ENCODE measurements around the gene HPS5.

- TF ChIP-seq, protein P1, sequence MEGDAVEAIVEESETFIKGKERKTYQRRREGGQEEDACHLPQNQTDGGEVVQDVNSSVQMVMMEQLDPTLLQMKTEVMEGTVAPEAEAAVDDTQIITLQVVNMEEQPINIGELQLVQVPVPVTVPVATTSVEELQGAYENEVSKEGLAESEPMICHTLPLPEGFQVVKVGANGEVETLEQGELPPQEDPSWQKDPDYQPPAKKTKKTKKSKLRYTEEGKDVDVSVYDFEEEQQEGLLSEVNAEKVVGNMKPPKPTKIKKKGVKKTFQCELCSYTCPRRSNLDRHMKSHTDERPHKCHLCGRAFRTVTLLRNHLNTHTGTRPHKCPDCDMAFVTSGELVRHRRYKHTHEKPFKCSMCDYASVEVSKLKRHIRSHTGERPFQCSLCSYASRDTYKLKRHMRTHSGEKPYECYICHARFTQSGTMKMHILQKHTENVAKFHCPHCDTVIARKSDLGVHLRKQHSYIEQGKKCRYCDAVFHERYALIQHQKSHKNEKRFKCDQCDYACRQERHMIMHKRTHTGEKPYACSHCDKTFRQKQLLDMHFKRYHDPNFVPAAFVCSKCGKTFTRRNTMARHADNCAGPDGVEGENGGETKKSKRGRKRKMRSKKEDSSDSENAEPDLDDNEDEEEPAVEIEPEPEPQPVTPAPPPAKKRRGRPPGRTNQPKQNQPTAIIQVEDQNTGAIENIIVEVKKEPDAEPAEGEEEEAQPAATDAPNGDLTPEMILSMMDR (IDR thresholded peaks at IDR 0.05), result no peak
- TF ChIP-seq POLR2AphosphoS5 (IDR thresholded peaks at IDR 0.05) (no peak), POLR2A (IDR thresholded peaks at IDR 0.05) (no peak), EP300 (IDR thresholded peaks at IDR 0.05) (no peak)
These were observed 43.8 kb upstream of the HPS5 start for GRCh38 chr11:18365741-18366140.

Measured in stomach (tissue), 4 donors.